ENCODE results near the gene GLIS1.
"Not testable (repeated sequence)": the region's sequence is repeated elsewhere in the genome, so short reads cannot be mapped to it uniquely, and the experiment has no call there.

GLIS1 gene

GRCh38 chr1:53557369-53557768 is 181.6 kb downstream of the GLIS1 start:
- in situ Hi-C loops (cut with HindIII; ENCODE audit: low sequenced_read_pairs), result no loop called here

GRCh38 chr1:53556657-53557227 is 182.2 kb downstream of the GLIS1 start:
- in situ Hi-C loops (cut with HindIII; ENCODE audit: low sequenced_read_pairs), result no loop called here

- in situ Hi-C loops (cut with HindIII; ENCODE audit: low sequenced_read_pairs), result not testable (repeated sequence)
These were observed 183.2 kb downstream of the GLIS1 start for GRCh38 chr1:53555620-53556326.

GRCh38 chr1:53554592-53555305 is 184.2 kb downstream of the GLIS1 start:
- in situ Hi-C loops (cut with HindIII; ENCODE audit: low sequenced_read_pairs), result no loop called here

GRCh38 chr1:53553734-53554509 is 185.0 kb downstream of the GLIS1 start:
- in situ Hi-C loops (cut with HindIII; ENCODE audit: low sequenced_read_pairs), result no loop called here

GRCh38 chr1:53552981-53553733 is 185.8 kb downstream of the GLIS1 start:
- in situ Hi-C loops (cut with HindIII; ENCODE audit: low sequenced_read_pairs), result no loop called here

- in situ Hi-C loops (cut with HindIII; ENCODE audit: low sequenced_read_pairs), result no loop called here
These were observed 186.7 kb downstream of the GLIS1 start for GRCh38 chr1:53552146-53552861.

GRCh38 chr1:53551428-53551995 is 187.5 kb downstream of the GLIS1 start:
- in situ Hi-C loops (cut with HindIII; ENCODE audit: low sequenced_read_pairs), result no loop called here

GRCh38 chr1:53550201-53550741 is 188.7 kb downstream of the GLIS1 start:
- in situ Hi-C loops (cut with HindIII; ENCODE audit: low sequenced_read_pairs), result no loop called here

GRCh38 chr1:53549781-53550180 is 189.2 kb downstream of the GLIS1 start:
- in situ Hi-C loops (cut with HindIII; ENCODE audit: low sequenced_read_pairs), result no loop called here

- in situ Hi-C loops (cut with HindIII; ENCODE audit: low sequenced_read_pairs), result no loop called here
These were observed 189.7 kb downstream of the GLIS1 start for GRCh38 chr1:53549287-53549686.

GRCh38 chr1:53548031-53548491 is 190.9 kb downstream of the GLIS1 start:
- in situ Hi-C loops (cut with HindIII; ENCODE audit: low sequenced_read_pairs), result no loop called here

- in situ Hi-C loops (cut with HindIII; ENCODE audit: low sequenced_read_pairs), result no loop called here
These were observed 191.7 kb downstream of the GLIS1 start for GRCh38 chr1:53547231-53547790.

GRCh38 chr1:53546409-53547155 is 192.4 kb downstream of the GLIS1 start:
- in situ Hi-C loops (cut with HindIII; ENCODE audit: low sequenced_read_pairs), result no loop called here

- in situ Hi-C loops (cut with HindIII; ENCODE audit: low sequenced_read_pairs), result no loop called here
These were observed 193.1 kb downstream of the GLIS1 start for GRCh38 chr1:53545663-53546408.

GRCh38 chr1:53544728-53545515 is 194.0 kb downstream of the GLIS1 start:
- in situ Hi-C loops (cut with HindIII; ENCODE audit: low sequenced_read_pairs), result no loop called here

Data from DLD1 (cell line).